HG03103 (cell line): ENCODE results near the gene SH2D3C.
"Not testable (repeated sequence)": the region's sequence is repeated elsewhere in the genome, so short reads cannot be mapped to it uniquely, and the experiment has no call there.

Experiments used
- ATAC-seq: cut with Tn5 transposase; IDR thresholded peaks from one replicate; pipeline ENCODE4 v1.9.1; 2021; ENCODE audit warnings: low read depth; ENCODE audit not compliant: unreplicated experiment

Gene SH2D3C

GRCh38 chr9:127785933-127786772 lies 7.7 kb upstream of the SH2D3C start, which contains the start of gene CDK9:
TSS of gene CDK9 (plus strand) at chr9:127786034. CDS start at chr9:127786149, 115 bp downstream.
- ATAC-seq = peak; percentile 56

- ATAC-seq = peak; percentile 35
These were observed 6.8 kb upstream of the SH2D3C start for GRCh38 chr9:127785023-127785932.

DNA sequence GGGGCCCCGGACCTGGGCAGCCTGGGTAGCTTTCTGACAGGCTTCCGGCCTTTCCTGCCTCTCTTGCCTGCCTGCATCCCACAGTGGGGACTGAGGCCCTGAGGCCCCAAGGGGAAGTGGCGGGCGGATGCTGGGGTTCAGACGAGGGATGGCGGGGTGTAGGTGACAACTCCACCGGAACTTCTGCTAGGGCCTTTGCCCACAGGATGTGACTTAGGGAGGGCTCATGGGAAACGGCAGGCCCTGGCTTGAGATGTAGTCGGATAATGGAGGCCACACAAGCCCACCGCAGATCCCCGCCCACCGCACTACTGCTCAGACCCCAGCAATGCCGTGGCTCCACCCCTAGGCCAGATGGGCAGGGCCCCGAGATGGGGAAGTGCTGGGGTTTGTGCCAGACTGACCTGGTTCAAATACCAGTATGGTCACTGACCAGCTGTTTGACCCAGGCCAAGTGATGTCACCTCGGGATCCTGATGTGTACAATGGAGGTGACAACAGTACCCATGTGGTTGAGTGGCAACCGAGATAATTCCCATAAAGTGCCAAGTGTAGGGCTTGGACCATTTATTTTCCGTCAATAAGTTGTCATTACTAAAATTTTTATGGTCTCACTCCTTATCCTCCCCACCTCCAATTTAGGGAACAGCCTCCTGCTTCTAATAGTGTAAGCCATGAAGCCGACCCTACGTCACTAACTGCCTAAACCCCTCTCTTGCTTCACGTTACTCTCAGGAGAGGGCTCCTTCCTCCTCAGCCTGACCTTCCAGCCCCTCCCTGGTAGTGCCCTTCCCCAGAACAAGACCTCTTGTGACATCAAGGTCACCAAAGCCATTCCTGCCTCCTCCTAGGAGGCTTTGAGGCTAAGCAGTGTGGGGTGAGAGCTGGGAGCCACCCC lies 4.9 kb upstream of the SH2D3C start:
- no peak for ATAC-seq

DNA sequence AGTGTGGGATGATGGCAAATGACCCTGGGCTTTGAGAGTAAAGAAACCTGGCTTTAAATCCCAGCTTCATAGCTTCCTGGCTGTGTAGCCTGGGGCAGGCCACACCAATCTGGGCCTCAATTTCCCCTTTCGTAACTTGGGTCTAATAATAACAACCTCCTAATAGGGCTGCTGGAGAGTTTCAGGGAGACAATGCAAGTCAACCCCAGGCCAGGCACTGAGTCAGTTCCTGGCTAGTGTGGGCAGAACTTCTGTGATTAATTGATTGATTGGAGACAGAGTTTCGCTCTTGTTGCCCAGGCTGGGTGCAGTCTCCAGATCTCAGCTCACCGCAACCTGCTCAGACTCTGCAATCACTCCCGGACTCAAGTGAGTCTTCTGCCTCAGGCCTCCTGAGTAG lies 3.3 kb upstream of the SH2D3C start:
- ATAC-seq = no peak

GRCh38 chr9:127780909-127781308 lies 2.4 kb upstream of the SH2D3C start:
- not testable (repeated sequence) for ATAC-seq

DNA sequence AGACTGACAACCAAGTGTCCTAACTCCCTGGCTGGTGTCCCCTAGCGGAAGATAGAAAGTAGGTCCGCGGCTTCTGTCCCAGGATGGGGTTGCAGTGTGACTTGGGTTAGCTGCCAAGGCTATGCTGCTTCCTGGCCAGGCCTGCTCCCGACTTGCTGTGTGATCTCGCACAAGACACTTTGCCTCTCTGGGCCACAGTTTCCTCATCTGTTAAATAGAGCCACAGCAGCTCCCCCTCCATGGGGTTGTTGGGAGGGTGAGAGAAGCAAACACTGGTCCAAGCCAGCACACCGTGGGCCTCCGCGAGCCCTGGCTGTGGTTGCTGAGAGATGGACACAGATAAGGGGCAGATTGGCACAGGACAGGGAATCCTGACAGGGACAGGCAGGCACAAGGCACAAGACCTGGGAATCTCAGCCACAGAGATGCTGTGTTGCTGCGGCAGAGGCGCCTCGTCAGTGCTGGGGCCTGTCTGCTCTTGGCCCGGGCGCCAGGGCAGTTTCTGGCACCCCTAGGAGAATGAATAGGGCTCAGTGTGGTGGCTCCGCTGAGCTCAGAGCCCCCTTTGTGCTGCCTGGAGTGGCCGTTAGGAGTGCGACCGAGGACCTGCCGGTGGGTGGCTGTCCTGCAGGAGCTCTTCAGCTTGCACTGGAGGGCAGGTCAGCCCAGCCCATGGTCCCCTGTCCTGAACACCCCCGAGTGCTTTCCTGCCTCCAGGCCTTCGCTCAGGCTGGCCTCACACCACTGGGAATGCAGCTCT lies 1.8 kb upstream of the SH2D3C start:
- ATAC-seq = no peak

DNA sequence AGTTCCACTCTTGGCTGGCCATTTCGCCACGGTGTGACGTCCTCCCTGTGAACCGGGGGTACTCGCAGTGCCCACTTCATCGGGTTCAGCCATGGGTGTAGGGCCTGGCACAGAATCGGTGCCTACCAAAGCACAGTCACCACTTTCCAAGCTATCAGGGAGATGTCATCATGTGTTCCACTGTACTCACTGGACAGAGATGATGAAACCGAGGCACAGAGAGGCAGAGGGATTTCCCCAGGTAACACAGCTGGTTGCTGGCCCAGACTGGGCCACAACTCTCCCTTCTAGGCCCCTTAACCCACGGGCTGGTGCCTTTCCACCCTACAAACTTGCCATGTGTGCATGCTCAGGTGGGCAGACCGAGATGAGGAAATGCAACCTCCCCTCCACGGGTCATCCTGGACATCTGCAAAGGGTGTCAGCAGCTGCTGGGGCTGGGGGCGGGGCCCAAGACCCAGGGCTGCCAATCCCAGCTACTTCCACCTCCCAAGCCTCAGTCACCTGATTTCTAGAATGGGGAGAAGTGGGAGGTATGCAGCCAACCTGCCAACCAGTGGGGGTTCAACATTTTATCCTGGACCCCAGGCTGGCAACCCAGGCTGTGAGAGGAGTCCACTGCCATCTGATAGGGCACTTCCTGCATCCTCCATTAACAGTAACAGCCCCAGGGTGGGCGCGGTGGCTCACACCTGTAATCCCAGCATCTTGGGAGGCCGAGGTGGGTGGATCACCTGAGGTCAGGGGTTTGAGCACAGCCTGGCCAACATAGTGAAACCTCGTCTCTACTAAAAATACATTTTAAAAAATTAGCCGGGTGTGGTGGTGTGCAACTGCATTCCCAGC lies 893 bp upstream of the SH2D3C start:
- no peak for ATAC-seq

DNA sequence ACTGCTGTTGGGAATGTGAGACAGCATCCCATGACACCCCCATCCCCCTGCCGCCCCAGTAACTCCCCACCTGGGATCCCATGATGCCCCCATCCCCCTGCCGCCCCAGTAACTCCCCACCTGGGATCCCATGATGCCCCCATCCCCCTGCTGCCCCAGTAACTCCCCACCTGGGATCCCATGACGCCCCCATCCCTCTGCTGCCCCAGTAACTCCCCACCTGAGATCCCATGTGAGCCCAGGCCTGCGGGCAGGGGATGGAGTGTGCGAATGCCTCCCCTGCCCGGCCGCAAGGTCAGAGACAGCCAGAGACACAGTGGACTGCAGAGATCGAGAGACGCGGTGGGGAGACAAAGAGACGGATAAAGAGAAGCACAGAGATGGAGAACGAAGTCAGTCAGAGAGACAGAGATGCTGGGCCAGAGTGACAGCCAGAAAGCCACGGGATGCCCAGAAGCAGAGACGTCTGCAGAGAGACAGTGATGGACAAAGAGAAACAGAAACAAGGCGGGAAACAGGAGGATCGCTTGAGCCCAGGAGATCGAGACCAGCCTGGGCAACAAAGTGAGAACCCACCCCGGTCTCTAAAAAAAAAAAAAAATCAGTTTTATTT lies 992 bp downstream of the SH2D3C start:
- ATAC-seq = no peak

- ATAC-seq = no peak
These were observed 1.6 kb downstream of the SH2D3C start for GRCh38 chr9:127776924-127777289.

GRCh38 chr9:127776195-127776923 lies 2.1 kb downstream of the SH2D3C start:
- no peak for ATAC-seq

- no peak for ATAC-seq
These were observed 4.5 kb downstream of the SH2D3C start for GRCh38 chr9:127773981-127774380.

DNA sequence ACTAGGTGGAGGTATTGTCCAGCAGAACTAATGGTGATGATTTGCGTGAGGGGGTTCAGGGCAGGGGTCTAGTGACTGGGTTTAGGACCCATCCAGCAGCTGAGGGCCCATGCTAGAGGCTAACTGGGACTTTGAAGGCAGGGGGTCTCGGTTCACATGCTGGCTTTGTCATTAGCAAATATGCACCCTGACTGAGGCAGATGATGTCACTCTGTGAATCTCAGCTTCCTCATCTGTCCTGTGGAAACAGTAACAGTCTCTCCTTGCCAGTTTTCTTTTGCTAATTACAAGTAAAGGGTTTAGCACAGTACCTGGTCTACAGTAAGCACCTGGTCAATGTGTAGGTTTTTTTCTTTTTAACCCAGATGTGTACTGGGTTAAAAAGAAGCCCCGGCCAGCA lies 5.2 kb downstream of the SH2D3C start:
- no peak for ATAC-seq

DNA sequence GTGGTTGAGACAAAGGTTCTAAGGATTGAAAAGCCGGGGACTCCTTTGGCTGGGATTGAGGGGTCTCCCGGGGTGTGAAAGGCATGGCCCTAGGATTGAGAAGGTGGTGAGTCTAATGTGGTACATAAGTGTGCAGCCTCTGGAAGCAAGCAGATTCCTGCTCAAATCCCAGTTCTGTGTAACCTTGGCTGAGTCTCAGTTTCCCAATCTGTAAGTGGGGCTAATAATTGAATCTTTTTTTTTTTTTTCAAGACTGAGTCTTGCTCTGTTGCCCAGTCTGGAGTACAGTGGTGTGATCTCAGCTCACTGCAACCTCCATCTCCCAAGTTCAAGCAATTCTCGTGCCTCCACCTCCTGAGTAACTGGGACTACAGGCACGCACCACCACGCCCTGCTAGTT lies 5.9 kb downstream of the SH2D3C start:
- ATAC-seq = no peak

- ATAC-seq = no peak
These were observed 6.8 kb downstream of the SH2D3C start for GRCh38 chr9:127771570-127772189.

GRCh38 chr9:127770905-127771569 lies 7.4 kb downstream of the SH2D3C start:
- ATAC-seq = peak; percentile 86

GRCh38 chr9:127770583-127770904 lies 7.9 kb downstream of the SH2D3C start:
- ATAC-seq = no peak
